ENCODE results near the gene CLPSL2. TPM values are rescaled to one million over a fixed set of nuclear protein-coding genes. Genes with fewer than 3 reads are reported as not detected.

CLPSL2 gene
- total RNA-seq, 1 donor from 2014 or later = not detected

- Mint-ChIP-seq H3K36me3 (ENCODE audit: low read depth, unreplicated experiment) (peaks cover 1% of the 10 kb centered on the region), H3K27ac (ENCODE audit: unreplicated experiment) (no peak overlapping the region), H3K9me3 (ENCODE audit: unreplicated experiment) (no peaks in the 10 kb centered on the region), H3K4me1 (ENCODE audit: low read depth, unreplicated experiment) (peaks cover 2% of the 10 kb centered on the region), H3K27me3 (ENCODE audit: low read depth, unreplicated experiment) (peaks cover 25% of the 10 kb centered on the region), H3K4me3 (ENCODE audit: unreplicated experiment) (no peak overlapping the region)
- DNase-seq (ENCODE audit: low read depth) (no peak), FAIRE-seq (no peak)
- Histone ChIP-seq H3K9me3 (ENCODE audit: insufficient read depth, low read depth, low read length) (no peaks in the 10 kb centered on the region), H2AFZ (ENCODE audit: low read depth, low read length) (no peak overlapping the region), H3K4me3 (ENCODE audit: insufficient read depth, low read depth, low read length) (no peak overlapping the region), H3K4me1 (ENCODE audit: insufficient read depth, low read length) (no peaks in the 10 kb centered on the region), H3K36me3 (ENCODE audit: insufficient read depth, low read length) (no peaks in the 10 kb centered on the region), H3K27ac (ENCODE audit: low read depth, low read length) (no peak overlapping the region), H3K79me2 (ENCODE audit: insufficient read depth, low read length) (no peaks in the 10 kb centered on the region), H3K9ac (ENCODE audit: low read length) (no peak overlapping the region), H3K4me2 (ENCODE audit: low read length) (no peak overlapping the region), H4K20me1 (ENCODE audit: insufficient read depth, low read length) (no peaks in the 10 kb centered on the region), H3K27me3 (ENCODE audit: insufficient read depth, low read length) (peaks cover 24% of the 10 kb centered on the region)
- TF ChIP-seq CTCF (IDR thresholded peaks at IDR 0.05; ENCODE audit: insufficient read depth, low read depth, low read length) = no peak
- no peak for TF ChIP-seq EZH2 (IDR thresholded peaks at IDR 0.05; ENCODE audit: insufficient read depth, low read length)
Measured at GRCh38 chr6:35759426-35759825, 17.0 kb upstream of the CLPSL2 start.

- H4K20me1 ChIP-seq (ENCODE audit: insufficient read depth, low read length) = no peaks in the 10 kb centered on the region
- no peaks in the 10 kb centered on the region for H3K36me3 Mint-ChIP-seq (ENCODE audit: low read depth, unreplicated experiment)
- DNase-seq (ENCODE audit: low read depth) (no peak), FAIRE-seq (no peak)
- TF ChIP-seq EZH2 (IDR thresholded peaks at IDR 0.05; ENCODE audit: insufficient read depth, low read length) (no peak), CTCF (IDR thresholded peaks at IDR 0.05; ENCODE audit: insufficient read depth, low read depth, low read length) (no peak)
- no peak overlapping the region for H3K4me3 Mint-ChIP-seq (ENCODE audit: unreplicated experiment)
- H3K4me1 ChIP-seq (ENCODE audit: insufficient read depth, low read length) = no peaks in the 10 kb centered on the region
- H3K27me3 Mint-ChIP-seq (ENCODE audit: low read depth, unreplicated experiment) = peaks cover 36% of the 10 kb centered on the region
- H3K36me3 ChIP-seq (ENCODE audit: insufficient read depth, low read length) = no peaks in the 10 kb centered on the region
- H3K27ac Mint-ChIP-seq (ENCODE audit: unreplicated experiment) = no peak overlapping the region
- H3K4me3 ChIP-seq (ENCODE audit: insufficient read depth, low read depth, low read length) = no peak overlapping the region
- no peaks in the 10 kb centered on the region for H3K9me3 Mint-ChIP-seq (ENCODE audit: unreplicated experiment)
- H3K79me2 ChIP-seq (ENCODE audit: insufficient read depth, low read length) = no peaks in the 10 kb centered on the region
- peaks cover 31% of the 10 kb centered on the region for H3K27me3 ChIP-seq (ENCODE audit: insufficient read depth, low read length)
- H3K27ac ChIP-seq (ENCODE audit: low read depth, low read length) = no peak overlapping the region
- no peaks in the 10 kb centered on the region for H3K4me1 Mint-ChIP-seq (ENCODE audit: low read depth, unreplicated experiment)
- H3K9ac ChIP-seq (ENCODE audit: low read length) = no peak overlapping the region
- no peak overlapping the region for H3K4me2 ChIP-seq (ENCODE audit: low read length)
- H2AFZ ChIP-seq (ENCODE audit: low read depth, low read length) = no peak overlapping the region
- H3K9me3 ChIP-seq (ENCODE audit: insufficient read depth, low read depth, low read length) = no peaks in the 10 kb centered on the region
Measured at GRCh38 chr6:35765739-35766138, 10.7 kb upstream of the CLPSL2 start.

GRCh38 chr6:35769211-35769610 is 7.2 kb upstream of the CLPSL2 start:
- no peaks in the 10 kb centered on the region for H3K9me3 ChIP-seq (ENCODE audit: insufficient read depth, low read depth, low read length)
- H3K36me3 Mint-ChIP-seq (ENCODE audit: low read depth, unreplicated experiment) = no peaks in the 10 kb centered on the region
- H3K4me2 ChIP-seq (ENCODE audit: low read length) = no peak overlapping the region
- H3K4me1 Mint-ChIP-seq (ENCODE audit: low read depth, unreplicated experiment) = no peaks in the 10 kb centered on the region
- H3K9me3 Mint-ChIP-seq (ENCODE audit: unreplicated experiment) = peaks cover 1% of the 10 kb centered on the region
- H3K4me3 ChIP-seq (ENCODE audit: insufficient read depth, low read depth, low read length) = no peak overlapping the region
- peaks cover 14% of the 10 kb centered on the region for H3K27me3 ChIP-seq (ENCODE audit: insufficient read depth, low read length)
- no peak overlapping the region for H2AFZ ChIP-seq (ENCODE audit: low read depth, low read length)
- no peaks in the 10 kb centered on the region for H4K20me1 ChIP-seq (ENCODE audit: insufficient read depth, low read length)
- H3K9ac ChIP-seq (ENCODE audit: low read length) = no peak overlapping the region
- FAIRE-seq (no peak), DNase-seq (ENCODE audit: low read depth) (no peak)
- no peaks in the 10 kb centered on the region for H3K79me2 ChIP-seq (ENCODE audit: insufficient read depth, low read length)
- no peaks in the 10 kb centered on the region for H3K36me3 ChIP-seq (ENCODE audit: insufficient read depth, low read length)
- no peak overlapping the region for H3K4me3 Mint-ChIP-seq (ENCODE audit: unreplicated experiment)
- H3K4me1 ChIP-seq (ENCODE audit: insufficient read depth, low read length) = no peaks in the 10 kb centered on the region
- H3K27ac Mint-ChIP-seq (ENCODE audit: unreplicated experiment) = no peak overlapping the region
- TF ChIP-seq EZH2 (IDR thresholded peaks at IDR 0.05; ENCODE audit: insufficient read depth, low read length) = no peak
- no peak for TF ChIP-seq CTCF (IDR thresholded peaks at IDR 0.05; ENCODE audit: insufficient read depth, low read depth, low read length)
- H3K27me3 Mint-ChIP-seq (ENCODE audit: low read depth, unreplicated experiment) = peaks cover 32% of the 10 kb centered on the region
- no peak overlapping the region for H3K27ac ChIP-seq (ENCODE audit: low read depth, low read length)

Measured in astrocyte (in vitro differentiated cells and primary cell).